HEK293 (cell line): ENCODE measurements around the gene CDON.

Source experiments
- CTCF ChIA-PET: fragments of 350-600 bp; formaldehyde crosslinking; extraction: SDS; loops from one replicate; lab custom pipeline; 2021; ENCODE audit warnings: antibody characterized with exemption; lab: Yijun Ruan, JAX
- POLR2A ChIA-PET: fragments of 300-600 bp; formaldehyde crosslinking; extraction: SDS; loops from one replicate; lab custom pipeline; 2020; ENCODE audit warnings: antibody characterized with exemption, inconsistent platforms; lab: Yijun Ruan, JAX
- H3K27ac ChIP-seq: fragments of 200-500 bp; sonication (Bioruptor generic); 2 replicates; pipeline ENCODE4 v1.5.1; 2014; ENCODE audit warnings: low read depth, low read length, control low read depth, inconsistent platforms; ENCODE audit errors: extremely low read depth
- H3K36me3 ChIP-seq, 2 experiments: fragments of 200-500 bp in 1 of 2; sonication (Bioruptor generic) in 1 of 2; 1 replicate in 1 of 2; 2 replicates in 1 of 2; pipeline ENCODE4 v1.5.1; 2014 to 2017; ENCODE audit warnings: inconsistent platforms in 2 of 2, low read length in 2 of 2; ENCODE audit not compliant: control insufficient read depth in 2 of 2, insufficient read depth in 1 of 2
- H3K4me1 ChIP-seq: fragments of 200-500 bp; sonication (Bioruptor generic); 2 replicates; pipeline ENCODE4 v1.5.1; 2014; ENCODE audit warnings: mild to moderate bottlenecking, low read length, inconsistent platforms; ENCODE audit not compliant: control insufficient read depth, insufficient read depth
- H3K4me3 ChIP-seq: 2 replicates; pipeline ENCODE4 v1.5.1; 2011; ENCODE audit warnings: low read depth, mild to moderate bottlenecking, control low read depth, low read length, moderate library complexity
- H3K9me3 ChIP-seq: fragments of 200-500 bp; sonication (Bioruptor generic); 2 replicates; pipeline ENCODE4 v1.5.1; 2014; ENCODE audit warnings: low read depth, low read length, inconsistent platforms; ENCODE audit not compliant: control insufficient read depth, insufficient read depth
- IKZF3 ChIP-seq: fragments of 450-650 bp; IDR thresholded peaks from 2 replicates; pipeline ENCODE4 v1.5.0; 2018; ENCODE audit warnings: missing biosample characterization, mild to moderate bottlenecking, missing genetic modification characterization, moderate library complexity
- KLF7 ChIP-seq: fragments of 450-650 bp; formaldehyde crosslinking; IDR thresholded peaks from 2 replicates; pipeline ENCODE4 v1.5.1; 2016; ENCODE audit warnings: missing biosample characterization, missing genetic modification characterization, borderline replicate concordance
- OSR2 ChIP-seq: fragments of 450-650 bp; formaldehyde crosslinking; IDR thresholded peaks from 2 replicates; pipeline ENCODE4 v1.5.1; 2016; ENCODE audit warnings: missing biosample characterization, missing genetic modification characterization
- PRDM6 ChIP-seq: fragments of 450-650 bp; formaldehyde crosslinking; IDR thresholded peaks from 2 replicates; pipeline ENCODE4 v1.5.1; 2017; ENCODE audit warnings: missing biosample characterization, missing genetic modification characterization
- WT1 ChIP-seq: fragments of 450-650 bp; formaldehyde crosslinking; IDR thresholded peaks from 2 replicates; pipeline ENCODE4 v1.5.1; 2016; ENCODE audit warnings: missing biosample characterization, missing genetic modification characterization
- ZBTB26 ChIP-seq: fragments of 450-650 bp; formaldehyde crosslinking; optimal IDR thresholded peaks from 2 replicates; pipeline ENCODE3; 2016; ENCODE audit warnings: missing biosample characterization, mild to moderate bottlenecking, missing genetic modification characterization
- ZBTB44 ChIP-seq: fragments of 450-650 bp; IDR thresholded peaks from 2 replicates; pipeline ENCODE4 v1.5.1; 2018; ENCODE audit warnings: missing biosample characterization, mild to moderate bottlenecking, missing genetic modification characterization
- ZEB2 ChIP-seq: fragments of 450-650 bp; formaldehyde crosslinking; IDR thresholded peaks from 2 replicates; pipeline ENCODE4 v1.5.1; 2016; ENCODE audit warnings: missing biosample characterization, missing genetic modification characterization
- ZFHX2 ChIP-seq: fragments of 450-650 bp; formaldehyde crosslinking; conservative IDR thresholded peaks from 2 replicates; pipeline ENCODE4 v1.5.1; 2016; ENCODE audit warnings: missing biosample characterization, missing genetic modification characterization
- ZNF10 ChIP-seq: fragments of 450-650 bp; formaldehyde crosslinking; IDR thresholded peaks from 2 replicates; pipeline ENCODE4 v1.5.1; 2017; ENCODE audit warnings: missing biosample characterization, missing genetic modification characterization
- ZNF132 ChIP-seq: fragments of 450-650 bp; formaldehyde crosslinking; IDR thresholded peaks from 2 replicates; pipeline ENCODE4 v1.5.1; 2017; ENCODE audit warnings: missing biosample characterization, missing genetic modification characterization, borderline replicate concordance
- ZNF280C ChIP-seq: fragments of 450-650 bp; formaldehyde crosslinking; IDR thresholded peaks from 2 replicates; pipeline ENCODE4 v1.5.1; 2016; ENCODE audit warnings: missing biosample characterization, missing genetic modification characterization
- ZNF302 ChIP-seq: fragments of 450-650 bp; formaldehyde crosslinking; IDR thresholded peaks from 2 replicates; pipeline ENCODE4 v1.5.1; 2016; ENCODE audit warnings: missing biosample characterization, missing genetic modification characterization, low read depth
- ZNF350 ChIP-seq: fragments of 450-650 bp; formaldehyde crosslinking; IDR thresholded peaks from 2 replicates; pipeline ENCODE4 v1.5.0; 2017; ENCODE audit warnings: missing biosample characterization, mild to moderate bottlenecking, missing genetic modification characterization
- ZNF354C ChIP-seq: fragments of 450-650 bp; formaldehyde crosslinking; IDR thresholded peaks from 2 replicates; pipeline ENCODE4 v1.5.1; 2016; ENCODE audit warnings: missing biosample characterization, missing genetic modification characterization, low read depth, borderline replicate concordance
- ZNF366 ChIP-seq: fragments of 450-650 bp; formaldehyde crosslinking; conservative IDR thresholded peaks from 2 replicates; pipeline ENCODE4 v1.5.1; 2016; ENCODE audit warnings: missing biosample characterization, missing genetic modification characterization
- ZNF473 ChIP-seq: fragments of 450-650 bp; formaldehyde crosslinking; IDR thresholded peaks from 2 replicates; pipeline ENCODE4 v1.5.1; 2017; ENCODE audit warnings: missing biosample characterization, missing genetic modification characterization
- ZNF513 ChIP-seq: fragments of 450-650 bp; IDR thresholded peaks from 2 replicates; pipeline ENCODE4 v1.5.1; 2018; ENCODE audit warnings: missing biosample characterization, missing genetic modification characterization
- ZNF571 ChIP-seq: fragments of 450-650 bp; formaldehyde crosslinking; IDR thresholded peaks from 2 replicates; pipeline ENCODE4 v1.5.0; 2017; ENCODE audit warnings: missing biosample characterization, missing genetic modification characterization
- ZNF600 ChIP-seq: fragments of 450-650 bp; formaldehyde crosslinking; IDR thresholded peaks from 2 replicates; pipeline ENCODE4 v1.5.1; 2016; ENCODE audit warnings: missing biosample characterization, missing genetic modification characterization
- ZNF624 ChIP-seq: fragments of 450-650 bp; formaldehyde crosslinking; IDR thresholded peaks from 2 replicates; pipeline ENCODE4 v1.5.1; 2017; ENCODE audit warnings: missing biosample characterization, missing genetic modification characterization
- ZNF677 ChIP-seq: fragments of 450-650 bp; IDR thresholded peaks from 2 replicates; pipeline ENCODE4 v1.5.0; 2018; ENCODE audit warnings: missing biosample characterization, mild to moderate bottlenecking, missing genetic modification characterization, moderate library complexity
- ZSCAN23 ChIP-seq: fragments of 450-650 bp; formaldehyde crosslinking; IDR thresholded peaks from 2 replicates; pipeline ENCODE4 v1.5.1; 2016; ENCODE audit warnings: missing biosample characterization, missing genetic modification characterization
- ZSCAN5A ChIP-seq: fragments of 450-650 bp; formaldehyde crosslinking; IDR thresholded peaks from 2 replicates; pipeline ENCODE4 v1.5.1; 2016; ENCODE audit warnings: missing biosample characterization, missing genetic modification characterization

CDON gene

GRCh38 chr11:125995313-125995712 lies 67.4 kb downstream of the CDON start:
- peaks cover 5 to 49% of the 10 kb centered on the region in 2 experiments; a peak in 2 of 3 replicates for H3K36me3 ChIP-seq
- POLR2A ChIA-PET, result no interaction called here
- H3K4me3 ChIP-seq, result no peak overlapping the region
- no peaks in the 10 kb centered on the region for H3K9me3 ChIP-seq
- H3K27ac ChIP-seq, result no peak overlapping the region
- H3K4me1 ChIP-seq, result no peaks in the 10 kb centered on the region; the same call in 1 of the 2 replicates
- TF ChIP-seq KLF7 (tag by site-specific recombination), result no peak
- TF ChIP-seq ZFHX2 (tag by site-specific recombination), result peak; percentile 40; the same call in 1 of the 2 replicates
- CTCF ChIA-PET, result no interaction called here

GRCh38 chr11:125994509-125994908 lies 68.2 kb downstream of the CDON start:
- Histone ChIP-seq H3K27ac (no peak overlapping the region), H3K4me1 (peaks cover 3% of the 10 kb centered on the region; the same call in 1 of the 2 replicates), H3K4me3 (no peak overlapping the region), H3K9me3 (no peaks in the 10 kb centered on the region), H3K36me3 (peaks cover 5 to 49% of the 10 kb centered on the region in 2 experiments; a peak in 2 of 3 replicates)
- CTCF ChIA-PET, result no interaction called here
- POLR2A ChIA-PET, result no interaction called here
- TF ChIP-seq ZNF366 (0 out of 2 replicates have a peak, but pooled peaks have one; percentile 11), PRDM6 (tag by site-specific recombination) (peak; percentile 57), ZNF302 (no peak), IKZF3 (tag by site-specific recombination) (no peak; the same call in 1 of the 2 replicates), ZNF513 (tag by site-specific recombination) (no peak), ZNF280C (tag by site-specific recombination) (no peak), ZBTB26 (tag by site-specific recombination) (no peak), ZNF354C (tag by site-specific recombination) (no peak), ZNF677 (tag by site-specific recombination) (no peak), ZNF132 (tag by site-specific recombination) (no peak), ZSCAN23 (tag by site-specific recombination) (no peak), ZNF473 (no peak), ZNF600 (tag by site-specific recombination) (no peak), ZNF624 (no peak), ZBTB44 (0 out of 2 replicates have a peak, but pooled peaks have one; percentile 14), ZNF350 (no peak), ZEB2 (tag by site-specific recombination) (0 out of 2 replicates have a peak, but pooled peaks have one; percentile 17), ZNF10 (tag by site-specific recombination) (no peak), WT1 (tag by site-specific recombination) (peak; percentile 86), OSR2 (tag by site-specific recombination) (peak; percentile 14; the same call in 1 of the 2 replicates), ZSCAN5A (no peak), ZNF571 (no peak)
